ENCODE data around the gene SDHD. TPM values are rescaled to one million over a fixed set of nuclear protein-coding genes. Genes with fewer than 3 reads are reported as not detected.
A peak's percentile ranks its signal among the peaks of the same experiment; 100 is the strongest.

SDHD gene
- total RNA-seq, 1 experiment from 2014 or later: 79.6 TPM

GRCh38 chr11:112097734-112098528 is 11.3 kb downstream of the SDHD start:
- no peak overlapping the region for H4K5ac ChIP-seq (ENCODE audit: insufficient read length, low read depth, low read length)
- H2BK15ac ChIP-seq (ENCODE audit: low read depth, low read length): no peak overlapping the region
- no peak overlapping the region for H4K8ac ChIP-seq (replicated peaks; ENCODE audit: insufficient read length, low read depth, low read length)
- no peak overlapping the region for H3K23ac ChIP-seq (ENCODE audit: insufficient read length, low read depth, low read length)
- no peak overlapping the region for H3K18ac ChIP-seq (ENCODE audit: insufficient read length, low read depth, low read length)
- DNase-seq: no peak
- no peaks in the 10 kb centered on the region for H3K27me3 ChIP-seq (ENCODE audit: insufficient read depth, low read length)
- no peak overlapping the region for H2BK120ac ChIP-seq (ENCODE audit: low read depth, low read length, poor library complexity, severe bottlenecking)
- no peak overlapping the region for H2AK5ac ChIP-seq (ENCODE audit: insufficient read length, low read length)
- no peaks in the 10 kb centered on the region for H3K4me1 Mint-ChIP-seq
- no peaks in the 10 kb centered on the region for H3K4me1 ChIP-seq (ENCODE audit: insufficient read depth, low read length)
- no peaks in the 10 kb centered on the region for H3K23me2 ChIP-seq (ENCODE audit: insufficient read length, low read depth, low read length, poor library complexity, severe bottlenecking)
- H2BK5ac ChIP-seq (ENCODE audit: insufficient read length, low read length): no peak overlapping the region
- no peaks in the 10 kb centered on the region for H3K9me3 ChIP-seq (ENCODE audit: control insufficient read depth, low read depth, low read length)
- H3K79me1 ChIP-seq (ENCODE audit: insufficient read depth, low read depth, low read length, poor library complexity, severe bottlenecking): no peaks in the 10 kb centered on the region
- 0 out of 7 replicates have a peak overlapping the region, but pooled peaks of 1 of the 3 experiments have one; percentile 24 for H3K27ac Mint-ChIP-seq
- no peaks in the 10 kb centered on the region for H4K20me1 ChIP-seq (ENCODE audit: control insufficient read depth, insufficient read depth, insufficient read length)
- no peak overlapping the region for H3K56ac ChIP-seq (ENCODE audit: insufficient read length, low read depth, low read length)
- no peak overlapping the region for H3K4me3 Mint-ChIP-seq
- peaks cover 4 to 16% (median 12%) of the 10 kb centered on the region in 3 experiments; a peak in 6 of 7 replicates for H3K36me3 Mint-ChIP-seq (ENCODE audit: insufficient read depth in 1 of 3, low read depth in 3 of 3)
- H3K14ac ChIP-seq (ENCODE audit: insufficient read depth, low read length): no peak overlapping the region
- no peak overlapping the region for H3T11ph ChIP-seq (ENCODE audit: low read length)
- no peak overlapping the region for H2BK12ac ChIP-seq (ENCODE audit: insufficient read length, low read depth, low read length)
- no peaks in the 10 kb centered on the region for H3K79me2 ChIP-seq (ENCODE audit: insufficient read depth, low read length)
- WGBS (ENCODE audit: extremely low coverage, insufficient read length, low lambda C conversion rate): no CpG with 5 or more reads among the region's 11 CpGs
- H3K27me3 Mint-ChIP-seq (ENCODE audit: low read depth): no peaks in the 10 kb centered on the region
- no peak overlapping the region for H4K91ac ChIP-seq (ENCODE audit: insufficient read length, low read depth, low read length)
- no peak overlapping the region for H3K27ac ChIP-seq (ENCODE audit: insufficient read length, low read depth, low read length)
- H2AFZ ChIP-seq (ENCODE audit: low read length): no peak overlapping the region
- no peak overlapping the region for H3K4me2 ChIP-seq (ENCODE audit: insufficient read depth, insufficient read length, low read length)
- no peak overlapping the region for H2BK20ac ChIP-seq (ENCODE audit: low read depth, low read length, poor library complexity, severe bottlenecking)
- no peaks in the 10 kb centered on the region for H3K9me3 Mint-ChIP-seq
- no peak for TF ChIP-seq CTCF (conservative IDR thresholded peaks at IDR 0.05)
- H3K9ac ChIP-seq (ENCODE audit: extremely low read depth, insufficient read length, low read length): no peak overlapping the region
- no peak overlapping the region for H3K4ac ChIP-seq (ENCODE audit: low read depth, low read length)
